K562 (cell line): ENCODE results near the gene HMG20B. TPM values are rescaled to one million over a fixed set of nuclear protein-coding genes. Genes with fewer than 3 reads are reported as not detected.
A peak's percentile ranks its signal among the peaks of the same experiment; 100 is the strongest.

Experiments used
- ELK3 ChIP-seq: fragments of 450-650 bp; formaldehyde crosslinking; IDR thresholded peaks from 2 replicates; pipeline ENCODE4 v1.4.0; 2020; ENCODE audit warnings: mild to moderate bottlenecking
- KLF16 ChIP-seq: IDR thresholded peaks from 2 replicates; pipeline ENCODE4 v1.6.1; 2016; ENCODE audit warnings: antibody characterized with exemption
- U2AF1 ChIP-seq: fragments of 200-400 bp; formaldehyde crosslinking; optimal IDR thresholded peaks from 2 replicates; pipeline ENCODE3; 2017; ENCODE audit warnings: mild to moderate bottlenecking, low read depth, low read length, moderate library complexity
- ZBTB40 ChIP-seq, 2 experiments: fragments of 450-650 bp in 1 of 2; sonication (generic) in 1 of 2; formaldehyde crosslinking in 1 of 2; IDR thresholded peaks; 2 replicates each; pipeline versions ENCODE4 v1.7.1 to v1.9.0; 2016 to 2022; ENCODE audit warnings: inconsistent platforms in 1 of 2, mild to moderate bottlenecking in 1 of 2, missing genetic modification reagents in 1 of 2
- ZNF318 ChIP-seq, 2 experiments: fragments of 450-650 bp; IDR thresholded peaks; 2 replicates each; pipeline ENCODE4 v1.6.1; 2016; ENCODE audit warnings: mild to moderate bottlenecking in 2 of 2, borderline replicate concordance in 1 of 2, low read depth in 1 of 2, moderate library complexity in 1 of 2
- polyA plus RNA-seq, 8 experiments: library from polyadenylated mRNA; depleted of rRNA in 4 of 8; stranded (reverse) in 5 of 8; unstranded in 3 of 8; fragments of >200 nt; fragmentation: Nextera tagmentation in 2 of 8; fragmentation: Illumina TruSeq in 1 of 8; extraction: Ambion mirVana in 2 of 8; extraction: Trizol in 1 of 8; gene quantifications; 2 replicates each; pipeline versions ENCODE4 v1.2.1 to v1.2.3, GENCODE V29; 2011 to 2014; ENCODE audit warnings: inconsistent platforms in 1 of 8, missing spikeins in 1 of 8
- total RNA-seq, 7 experiments: library from RNA; depleted of rRNA in 6 of 7; stranded (reverse); fragments of >200 nt in 6 of 7; fragmentation: Illumina TruSeq in 2 of 7; extraction: Trizol in 2 of 7; gene quantifications; 2 replicates each; pipeline versions ENCODE4 v1.2.1 to v1.2.3, GENCODE V29; 2011 to 2021; ENCODE audit warnings: low replicate concordance in 1 of 7

HMG20B gene
- total and polyA plus RNA-seq, 9 of the 15 experiments (the other 6 are each of a cell fraction or from before 2014, with no cell fraction given), result 0.35 to 172 (median 38.6) TPM

- TF ChIP-seq ZNF318 (IDR thresholded peaks at IDR 0.05; ENCODE audit: borderline replicate concordance in 1 of 2, low read depth in 1 of 2) (no peak), U2AF1 (peak; percentile 55), ZBTB40 (IDR thresholded peaks at IDR 0.05) (peak; percentile 58), ZBTB40 (CRISPR knock-in tag; IDR thresholded peaks at IDR 0.05) (no peak), ELK3 (CRISPR knock-in tag) (no peak), KLF16 (no peak)
Measured at GRCh38 chr19:3573162-3573857, 566 bp downstream of the HMG20B start (continued).
